ENCODE results near the gene GALNT7.
"Not testable (repeated sequence)": the region's sequence is repeated elsewhere in the genome, so short reads cannot be mapped to it uniquely, and the experiment has no call there.

The GALNT7 gene

GRCh38 chr4:173168396-173169177 is at the start of gene GALNT7:
GALNT7 (plus strand) TSS chr4:173168811; CDS start chr4:173168836, 25 bp downstream.
- H3K9me3 Mint-ChIP-seq, result no peaks in the 10 kb centered on the region
- peaks cover 35% of the 10 kb centered on the region for H3K4me1 Mint-ChIP-seq (ENCODE audit: low read depth)
- peak within 1 kb of the TSS; percentile 98 for H3K4me3 Mint-ChIP-seq
- peak within 1 kb of the TSS; percentile 95 for H3K27ac Mint-ChIP-seq
- no peaks in the 10 kb centered on the region for H3K27me3 Mint-ChIP-seq (ENCODE audit: low read depth)
- H3K36me3 Mint-ChIP-seq (ENCODE audit: low read depth), result peaks cover 1% of the 10 kb centered on the region

- H3K4me1 Mint-ChIP-seq (ENCODE audit: low read depth); H3K4me3 Mint-ChIP-seq; H3K27ac Mint-ChIP-seq; H3K36me3 Mint-ChIP-seq (ENCODE audit: low read depth); H3K9me3 Mint-ChIP-seq; H3K27me3 Mint-ChIP-seq (ENCODE audit: low read depth): not testable (repeated sequence)
Measured at GRCh38 chr4:173118819-173119218, 49.8 kb upstream of the GALNT7 start.

GRCh38 chr4:173119818-173120217 is 48.8 kb upstream of the GALNT7 start:
- H3K36me3 Mint-ChIP-seq (ENCODE audit: low read depth), result no peaks in the 10 kb centered on the region
- no peaks in the 10 kb centered on the region for H3K9me3 Mint-ChIP-seq
- H3K27ac Mint-ChIP-seq, result no peak overlapping the region
- no peak overlapping the region for H3K4me3 Mint-ChIP-seq
- H3K4me1 Mint-ChIP-seq (ENCODE audit: low read depth), result no peaks in the 10 kb centered on the region
- H3K27me3 Mint-ChIP-seq (ENCODE audit: low read depth), result peaks cover 3% of the 10 kb centered on the region

GRCh38 chr4:173121076-173121561 is 47.5 kb upstream of the GALNT7 start:
- Mint-ChIP-seq H3K27ac (no peak overlapping the region), H3K36me3 (ENCODE audit: low read depth) (no peaks in the 10 kb centered on the region), H3K4me1 (ENCODE audit: low read depth) (no peaks in the 10 kb centered on the region), H3K27me3 (ENCODE audit: low read depth) (no peaks in the 10 kb centered on the region), H3K9me3 (no peaks in the 10 kb centered on the region), H3K4me3 (no peak overlapping the region)

- no peaks in the 10 kb centered on the region for H3K9me3 Mint-ChIP-seq
- no peak overlapping the region for H3K27ac Mint-ChIP-seq
- no peaks in the 10 kb centered on the region for H3K4me1 Mint-ChIP-seq (ENCODE audit: low read depth)
- no peaks in the 10 kb centered on the region for H3K36me3 Mint-ChIP-seq (ENCODE audit: low read depth)
- H3K4me3 Mint-ChIP-seq, result no peak overlapping the region
- no peaks in the 10 kb centered on the region for H3K27me3 Mint-ChIP-seq (ENCODE audit: low read depth)
Measured at GRCh38 chr4:173124209-173124865, 44.3 kb upstream of the GALNT7 start.

GRCh38 chr4:173125216-173125812 is 43.3 kb upstream of the GALNT7 start:
- Mint-ChIP-seq H3K4me3 (no peak overlapping the region), H3K4me1 (ENCODE audit: low read depth) (no peaks in the 10 kb centered on the region), H3K27me3 (ENCODE audit: low read depth) (no peaks in the 10 kb centered on the region), H3K36me3 (ENCODE audit: low read depth) (no peaks in the 10 kb centered on the region), H3K9me3 (no peaks in the 10 kb centered on the region), H3K27ac (no peak overlapping the region)

GRCh38 chr4:173128199-173128890 is 40.3 kb upstream of the GALNT7 start:
- H3K27me3 Mint-ChIP-seq (ENCODE audit: low read depth), result no peaks in the 10 kb centered on the region
- H3K4me3 Mint-ChIP-seq, result no peak overlapping the region
- H3K36me3 Mint-ChIP-seq (ENCODE audit: low read depth), result no peaks in the 10 kb centered on the region
- no peaks in the 10 kb centered on the region for H3K4me1 Mint-ChIP-seq (ENCODE audit: low read depth)
- no peaks in the 10 kb centered on the region for H3K9me3 Mint-ChIP-seq
- no peak overlapping the region for H3K27ac Mint-ChIP-seq

GRCh38 chr4:173130687-173131086 is 37.9 kb upstream of the GALNT7 start:
- H3K36me3 Mint-ChIP-seq (ENCODE audit: low read depth), result no peaks in the 10 kb centered on the region
- H3K27me3 Mint-ChIP-seq (ENCODE audit: low read depth), result peaks cover 8% of the 10 kb centered on the region
- H3K4me1 Mint-ChIP-seq (ENCODE audit: low read depth), result no peaks in the 10 kb centered on the region
- no peaks in the 10 kb centered on the region for H3K9me3 Mint-ChIP-seq
- no peak overlapping the region for H3K4me3 Mint-ChIP-seq
- H3K27ac Mint-ChIP-seq, result no peak overlapping the region

GRCh38 chr4:173134426-173134825 is 34.2 kb upstream of the GALNT7 start:
- Mint-ChIP-seq H3K4me1 (ENCODE audit: low read depth) (no peaks in the 10 kb centered on the region), H3K9me3 (no peaks in the 10 kb centered on the region), H3K36me3 (ENCODE audit: low read depth) (no peaks in the 10 kb centered on the region), H3K4me3 (no peak overlapping the region), H3K27me3 (ENCODE audit: low read depth) (peaks cover 9% of the 10 kb centered on the region), H3K27ac (no peak overlapping the region)

GRCh38 chr4:173135241-173135847 is 33.3 kb upstream of the GALNT7 start:
- H3K9me3 Mint-ChIP-seq, result no peaks in the 10 kb centered on the region
- H3K36me3 Mint-ChIP-seq (ENCODE audit: low read depth), result no peaks in the 10 kb centered on the region

GRCh38 chr4:173138624-173139023 is 30.0 kb upstream of the GALNT7 start:
- Mint-ChIP-seq H3K4me1 (ENCODE audit: low read depth) (no peaks in the 10 kb centered on the region), H3K27me3 (ENCODE audit: low read depth) (peaks cover 9% of the 10 kb centered on the region), H3K9me3 (no peaks in the 10 kb centered on the region), H3K4me3 (no peak overlapping the region), H3K36me3 (ENCODE audit: low read depth) (no peaks in the 10 kb centered on the region), H3K27ac (no peak overlapping the region)

More at GRCh38 chr4:173135241-173135847, 33.3 kb upstream of the GALNT7 start:
- Mint-ChIP-seq H3K4me1 (ENCODE audit: low read depth) (no peaks in the 10 kb centered on the region), H3K27me3 (ENCODE audit: low read depth) (peaks cover 9% of the 10 kb centered on the region), H3K27ac (no peak overlapping the region), H3K4me3 (no peak overlapping the region)

- H3K4me1 Mint-ChIP-seq (ENCODE audit: low read depth), result no peaks in the 10 kb centered on the region
- H3K27ac Mint-ChIP-seq, result no peak overlapping the region
- H3K9me3 Mint-ChIP-seq, result no peaks in the 10 kb centered on the region
- no peak overlapping the region for H3K4me3 Mint-ChIP-seq
- H3K36me3 Mint-ChIP-seq (ENCODE audit: low read depth), result no peaks in the 10 kb centered on the region
- peaks cover 6% of the 10 kb centered on the region for H3K27me3 Mint-ChIP-seq (ENCODE audit: low read depth)
Measured at GRCh38 chr4:173139561-173139960, 29.1 kb upstream of the GALNT7 start.

GRCh38 chr4:173145131-173145530 is 23.5 kb upstream of the GALNT7 start:
- Mint-ChIP-seq H3K27ac (no peak overlapping the region), H3K4me1 (ENCODE audit: low read depth) (no peaks in the 10 kb centered on the region), H3K4me3 (no peak overlapping the region), H3K27me3 (ENCODE audit: low read depth) (peaks cover 4% of the 10 kb centered on the region), H3K36me3 (ENCODE audit: low read depth) (no peaks in the 10 kb centered on the region), H3K9me3 (no peaks in the 10 kb centered on the region)

- Mint-ChIP-seq H3K36me3 (ENCODE audit: low read depth) (no peaks in the 10 kb centered on the region), H3K4me1 (ENCODE audit: low read depth) (no peaks in the 10 kb centered on the region), H3K4me3 (no peak overlapping the region), H3K9me3 (no peaks in the 10 kb centered on the region), H3K27ac (no peak overlapping the region), H3K27me3 (ENCODE audit: low read depth) (peaks cover 4% of the 10 kb centered on the region)
Measured at GRCh38 chr4:173146456-173146855, 22.2 kb upstream of the GALNT7 start.
